ENCODE data around the gene QSOX1.

Gene QSOX1

GRCh38 chr1:180173451-180173850, 18.8 kb downstream of the QSOX1 start:
- no peak for DNase-seq (ENCODE audit: low read depth)
- Histone ChIP-seq H3K4me1 (ENCODE audit: control insufficient read depth, insufficient read depth, low read length) (peaks cover 12% of the 10 kb centered on the region), H3K27me3 (replicated peaks; ENCODE audit: control insufficient read depth, insufficient read depth, low read length) (no peaks in the 10 kb centered on the region), H3K36me3 (ENCODE audit: control insufficient read depth, insufficient read depth, low read length, severe bottlenecking) (peaks cover 9% of the 10 kb centered on the region), H3K9me3 (ENCODE audit: control insufficient read depth, low read length) (no peaks in the 10 kb centered on the region), H3K4me3 (ENCODE audit: low read length) (no peak overlapping the region), H3K9ac (ENCODE audit: low read length) (no peak overlapping the region)

- H3K36me3 ChIP-seq (ENCODE audit: control insufficient read depth, insufficient read depth, low read length, severe bottlenecking): peaks cover 4% of the 10 kb centered on the region
- H3K4me1 ChIP-seq (ENCODE audit: control insufficient read depth, insufficient read depth, low read length): peaks cover 12% of the 10 kb centered on the region
- no peak for DNase-seq (ENCODE audit: low read depth)
- no peaks in the 10 kb centered on the region for H3K27me3 ChIP-seq (replicated peaks; ENCODE audit: control insufficient read depth, insufficient read depth, low read length)
- H3K9ac ChIP-seq (ENCODE audit: low read length): no peak overlapping the region
- H3K9me3 ChIP-seq (ENCODE audit: control insufficient read depth, low read length): no peaks in the 10 kb centered on the region
- no peak overlapping the region for H3K4me3 ChIP-seq (ENCODE audit: low read length)
Measured at GRCh38 chr1:180173952-180174351, 19.3 kb downstream of the QSOX1 start.

GRCh38 chr1:180175291-180175690, 20.6 kb downstream of the QSOX1 start:
- H3K36me3 ChIP-seq (ENCODE audit: control insufficient read depth, insufficient read depth, low read length, severe bottlenecking): peaks cover 4% of the 10 kb centered on the region
- no peaks in the 10 kb centered on the region for H3K9me3 ChIP-seq (ENCODE audit: control insufficient read depth, low read length)
- H3K4me3 ChIP-seq (ENCODE audit: low read length): no peak overlapping the region
- H3K4me1 ChIP-seq (ENCODE audit: control insufficient read depth, insufficient read depth, low read length): peaks cover 12% of the 10 kb centered on the region
- no peaks in the 10 kb centered on the region for H3K27me3 ChIP-seq (replicated peaks; ENCODE audit: control insufficient read depth, insufficient read depth, low read length)
- no peak overlapping the region for H3K9ac ChIP-seq (ENCODE audit: low read length)
- no peak for DNase-seq (ENCODE audit: low read depth)

- Histone ChIP-seq H3K9me3 (ENCODE audit: control insufficient read depth, low read length) (no peaks in the 10 kb centered on the region), H3K27me3 (replicated peaks; ENCODE audit: control insufficient read depth, insufficient read depth, low read length) (no peaks in the 10 kb centered on the region), H3K4me1 (ENCODE audit: control insufficient read depth, insufficient read depth, low read length) (peaks cover 12% of the 10 kb centered on the region), H3K9ac (ENCODE audit: low read length) (no peak overlapping the region), H3K36me3 (ENCODE audit: control insufficient read depth, insufficient read depth, low read length, severe bottlenecking) (peaks cover 4% of the 10 kb centered on the region), H3K4me3 (ENCODE audit: low read length) (no peak overlapping the region)
- DNase-seq (ENCODE audit: low read depth): no peak
Measured at GRCh38 chr1:180175806-180176205, 21.1 kb downstream of the QSOX1 start.

- no peak overlapping the region for H3K4me3 ChIP-seq (ENCODE audit: low read length)
- H3K27me3 ChIP-seq (replicated peaks; ENCODE audit: control insufficient read depth, insufficient read depth, low read length): no peaks in the 10 kb centered on the region
- no peak for DNase-seq (ENCODE audit: low read depth)
- H3K9me3 ChIP-seq (ENCODE audit: control insufficient read depth, low read length): no peaks in the 10 kb centered on the region
- peaks cover 12% of the 10 kb centered on the region for H3K4me1 ChIP-seq (ENCODE audit: control insufficient read depth, insufficient read depth, low read length)
- H3K9ac ChIP-seq (ENCODE audit: low read length): no peak overlapping the region
- H3K36me3 ChIP-seq (ENCODE audit: control insufficient read depth, insufficient read depth, low read length, severe bottlenecking): peaks cover 4% of the 10 kb centered on the region
Measured at GRCh38 chr1:180176965-180177364, 22.3 kb downstream of the QSOX1 start.

- H3K4me3 ChIP-seq (ENCODE audit: low read length): no peak overlapping the region
- H3K27me3 ChIP-seq (replicated peaks; ENCODE audit: control insufficient read depth, insufficient read depth, low read length): no peaks in the 10 kb centered on the region
- no peak overlapping the region for H3K9ac ChIP-seq (ENCODE audit: low read length)
- no peak for DNase-seq (ENCODE audit: low read depth)
- H3K4me1 ChIP-seq (ENCODE audit: control insufficient read depth, insufficient read depth, low read length): peaks cover 12% of the 10 kb centered on the region
- H3K9me3 ChIP-seq (ENCODE audit: control insufficient read depth, low read length): no peaks in the 10 kb centered on the region
- peaks cover 11% of the 10 kb centered on the region for H3K36me3 ChIP-seq (ENCODE audit: control insufficient read depth, insufficient read depth, low read length, severe bottlenecking)
Measured at GRCh38 chr1:180177931-180178330, 23.3 kb downstream of the QSOX1 start.

- Histone ChIP-seq H3K9me3 (ENCODE audit: control insufficient read depth, low read length) (no peaks in the 10 kb centered on the region), H3K36me3 (ENCODE audit: control insufficient read depth, insufficient read depth, low read length, severe bottlenecking) (peaks cover 15% of the 10 kb centered on the region), H3K27me3 (replicated peaks; ENCODE audit: control insufficient read depth, insufficient read depth, low read length) (no peaks in the 10 kb centered on the region), H3K4me1 (ENCODE audit: control insufficient read depth, insufficient read depth, low read length) (peaks cover 9% of the 10 kb centered on the region), H3K4me3 (ENCODE audit: low read length) (no peak overlapping the region), H3K9ac (ENCODE audit: low read length) (no peak overlapping the region)
- DNase-seq (ENCODE audit: low read depth): peak; percentile 82
Measured at GRCh38 chr1:180178511-180179161, 24.0 kb downstream of the QSOX1 start.

GRCh38 chr1:180179162-180179957, 24.7 kb downstream of the QSOX1 start:
- Histone ChIP-seq H3K4me3 (ENCODE audit: low read length) (no peak overlapping the region), H3K9me3 (ENCODE audit: control insufficient read depth, low read length) (no peaks in the 10 kb centered on the region), H3K27me3 (replicated peaks; ENCODE audit: control insufficient read depth, insufficient read depth, low read length) (no peaks in the 10 kb centered on the region), H3K36me3 (ENCODE audit: control insufficient read depth, insufficient read depth, low read length, severe bottlenecking) (peaks cover 22% of the 10 kb centered on the region), H3K9ac (ENCODE audit: low read length) (no peak overlapping the region), H3K4me1 (ENCODE audit: control insufficient read depth, insufficient read depth, low read length) (peaks cover 3% of the 10 kb centered on the region)
- no peak for DNase-seq (ENCODE audit: low read depth)

- Histone ChIP-seq H3K9ac (ENCODE audit: low read length) (no peak overlapping the region), H3K36me3 (ENCODE audit: control insufficient read depth, insufficient read depth, low read length, severe bottlenecking) (peaks cover 31% of the 10 kb centered on the region), H3K27me3 (replicated peaks; ENCODE audit: control insufficient read depth, insufficient read depth, low read length) (no peaks in the 10 kb centered on the region), H3K4me1 (ENCODE audit: control insufficient read depth, insufficient read depth, low read length) (no peaks in the 10 kb centered on the region), H3K4me3 (ENCODE audit: low read length) (no peak overlapping the region), H3K9me3 (ENCODE audit: control insufficient read depth, low read length) (no peaks in the 10 kb centered on the region)
- peak; percentile 49 for DNase-seq (ENCODE audit: low read depth)
Measured at GRCh38 chr1:180181048-180181447, 26.4 kb downstream of the QSOX1 start.

- DNase-seq (ENCODE audit: low read depth): no peak
- Histone ChIP-seq H3K36me3 (ENCODE audit: control insufficient read depth, insufficient read depth, low read length, severe bottlenecking) (peaks cover 37% of the 10 kb centered on the region), H3K4me3 (ENCODE audit: low read length) (no peak overlapping the region), H3K27me3 (replicated peaks; ENCODE audit: control insufficient read depth, insufficient read depth, low read length) (no peaks in the 10 kb centered on the region), H3K9me3 (ENCODE audit: control insufficient read depth, low read length) (no peaks in the 10 kb centered on the region), H3K9ac (ENCODE audit: low read length) (no peak overlapping the region), H3K4me1 (ENCODE audit: control insufficient read depth, insufficient read depth, low read length) (no peaks in the 10 kb centered on the region)
Measured at GRCh38 chr1:180181996-180182642, 27.4 kb downstream of the QSOX1 start.

- Histone ChIP-seq H3K4me1 (ENCODE audit: control insufficient read depth, insufficient read depth, low read length) (no peaks in the 10 kb centered on the region), H3K36me3 (ENCODE audit: control insufficient read depth, insufficient read depth, low read length, severe bottlenecking) (peaks cover 37% of the 10 kb centered on the region), H3K9ac (ENCODE audit: low read length) (no peak overlapping the region), H3K9me3 (ENCODE audit: control insufficient read depth, low read length) (no peaks in the 10 kb centered on the region), H3K4me3 (ENCODE audit: low read length) (no peak overlapping the region), H3K27me3 (replicated peaks; ENCODE audit: control insufficient read depth, insufficient read depth, low read length) (no peaks in the 10 kb centered on the region)
- no peak for DNase-seq (ENCODE audit: low read depth)
Measured at GRCh38 chr1:180182643-180183311, 28.1 kb downstream of the QSOX1 start.
